Daoy (cell line): ENCODE measurements around the gene IRX2. TPM values are rescaled to one million over a fixed set of nuclear protein-coding genes. Genes with fewer than 3 reads are reported as not detected.
A peak's percentile ranks its signal among the peaks of the same experiment; 100 is the strongest.

Experiments
- DNase-seq: peaks from one replicate; pipeline ENCODE4 v3.0.0-alpha.2; 2015; ENCODE audit warnings: low read depth
- total RNA-seq: library from RNA; depleted of rRNA; stranded (reverse); fragments of >200 nt; shearing (Covaris generic); gene quantifications from 2 replicates; pipeline ENCODE4 v1.2.3, GENCODE V29; 2014; rRNA removed

Gene IRX2
- 7.8 and 10.3 TPM in 2 replicates for total RNA-seq

- peak; percentile 97 for DNase-seq
These were observed at the start of gene IRX2 for GRCh38 chr5:2751592-2752021. TSS of gene IRX2 (minus strand) at chr5:2751677. CDS start at chr5:2751413, 264 bp downstream.

DNA sequence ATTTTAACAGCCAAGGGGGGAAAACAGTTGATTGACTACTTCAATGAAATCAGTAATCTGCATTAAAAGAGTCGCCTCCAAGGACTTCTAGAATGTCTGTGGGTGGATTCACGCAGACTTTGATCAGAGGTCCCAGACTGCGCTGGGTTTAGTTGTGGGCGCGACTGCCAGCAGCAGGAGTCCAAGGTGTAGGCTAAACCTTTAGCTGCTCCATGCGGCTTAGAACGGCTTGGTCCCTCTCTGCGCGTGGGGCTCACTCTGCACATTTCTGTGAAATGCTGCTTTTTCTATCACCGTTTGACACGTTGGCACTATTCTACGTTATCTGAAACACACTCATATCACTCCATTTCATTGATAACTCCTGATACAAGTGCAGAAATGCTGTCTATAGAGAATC lies 48.6 kb upstream of the IRX2 start:
- DNase-seq, result no peak

GRCh38 chr5:2797981-2798380 lies 46.5 kb upstream of the IRX2 start:
- peak; percentile 43 for DNase-seq

- no peak for DNase-seq
These were observed 45.7 kb upstream of the IRX2 start for GRCh38 chr5:2797160-2797559.

DNA sequence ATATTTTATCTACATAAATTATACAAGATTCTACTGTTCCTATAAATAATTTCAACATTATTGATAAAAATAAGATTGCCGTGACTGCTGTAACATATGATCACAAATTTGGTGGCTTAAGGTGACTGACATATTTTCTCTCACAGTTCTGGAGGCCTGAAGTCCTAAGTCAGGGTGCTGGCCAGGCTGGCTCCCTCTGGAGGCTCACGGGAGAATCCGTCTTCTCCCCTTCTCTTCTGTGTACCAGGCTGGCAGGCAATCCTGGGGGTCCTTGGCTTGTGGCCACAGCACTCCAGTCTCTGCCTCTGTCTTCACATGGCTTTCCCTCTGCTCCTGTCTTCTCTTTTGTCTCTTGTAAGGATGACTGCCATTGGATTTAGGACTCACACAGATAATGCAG lies 31.7 kb upstream of the IRX2 start:
- DNase-seq, result no peak

DNA sequence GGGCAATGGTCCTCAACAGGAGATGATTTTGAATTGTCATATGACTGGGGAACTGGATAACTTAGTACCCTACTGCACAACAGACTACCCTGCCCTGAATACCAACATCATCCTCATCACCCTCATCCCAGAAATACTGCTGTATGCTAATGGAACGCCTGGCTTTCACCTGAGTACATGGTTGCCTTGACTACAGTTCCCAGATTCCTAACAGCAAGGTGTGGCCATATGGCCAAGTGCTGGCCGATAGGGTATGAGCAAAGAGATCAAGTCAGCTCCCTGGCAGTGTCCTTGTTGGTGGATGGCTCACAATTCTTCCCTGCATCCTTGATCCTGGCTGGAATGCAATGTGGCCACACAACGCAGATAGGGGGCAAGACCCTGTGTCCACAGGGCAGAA lies 31.2 kb upstream of the IRX2 start:
- DNase-seq, result no peak

DNA sequence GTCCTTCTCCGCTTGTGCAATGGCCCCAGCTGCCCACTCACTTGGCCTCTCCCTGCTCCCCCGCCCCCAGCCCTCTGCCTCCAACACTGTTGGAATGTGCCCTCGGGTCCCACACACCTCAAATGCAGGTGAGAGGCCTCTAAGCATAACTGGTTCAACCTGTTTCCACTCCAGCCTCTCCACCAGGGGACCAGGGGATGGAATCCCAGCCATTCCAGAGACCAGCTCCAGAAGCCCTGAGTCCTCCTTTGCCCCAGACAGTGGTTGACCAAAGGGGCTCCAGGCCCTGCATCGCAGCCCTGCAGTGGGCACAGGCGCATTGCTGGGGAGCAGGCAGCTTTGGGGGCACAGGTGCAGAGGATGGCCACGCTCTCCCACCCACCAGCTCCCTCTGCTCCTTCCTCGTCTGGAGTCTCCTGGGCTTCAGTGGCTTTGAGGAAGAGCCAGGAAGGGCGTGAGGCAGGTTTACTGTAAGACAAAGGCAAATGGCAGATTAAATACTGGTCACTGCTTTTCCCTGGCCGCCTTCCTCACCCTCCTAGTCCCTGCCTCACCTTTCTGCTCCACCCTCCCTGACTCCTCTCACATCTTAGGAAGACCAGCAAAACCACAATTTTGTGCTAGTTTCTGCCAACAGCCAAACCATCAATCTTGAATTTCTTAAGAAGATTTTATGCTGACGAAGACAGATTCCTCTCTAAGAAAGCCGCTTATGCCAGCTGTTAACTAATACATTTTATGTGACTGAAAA lies 29.1 kb upstream of the IRX2 start:
- no peak for DNase-seq

GRCh38 chr5:2779459-2779858 lies 28.0 kb upstream of the IRX2 start:
- no peak for DNase-seq

DNA sequence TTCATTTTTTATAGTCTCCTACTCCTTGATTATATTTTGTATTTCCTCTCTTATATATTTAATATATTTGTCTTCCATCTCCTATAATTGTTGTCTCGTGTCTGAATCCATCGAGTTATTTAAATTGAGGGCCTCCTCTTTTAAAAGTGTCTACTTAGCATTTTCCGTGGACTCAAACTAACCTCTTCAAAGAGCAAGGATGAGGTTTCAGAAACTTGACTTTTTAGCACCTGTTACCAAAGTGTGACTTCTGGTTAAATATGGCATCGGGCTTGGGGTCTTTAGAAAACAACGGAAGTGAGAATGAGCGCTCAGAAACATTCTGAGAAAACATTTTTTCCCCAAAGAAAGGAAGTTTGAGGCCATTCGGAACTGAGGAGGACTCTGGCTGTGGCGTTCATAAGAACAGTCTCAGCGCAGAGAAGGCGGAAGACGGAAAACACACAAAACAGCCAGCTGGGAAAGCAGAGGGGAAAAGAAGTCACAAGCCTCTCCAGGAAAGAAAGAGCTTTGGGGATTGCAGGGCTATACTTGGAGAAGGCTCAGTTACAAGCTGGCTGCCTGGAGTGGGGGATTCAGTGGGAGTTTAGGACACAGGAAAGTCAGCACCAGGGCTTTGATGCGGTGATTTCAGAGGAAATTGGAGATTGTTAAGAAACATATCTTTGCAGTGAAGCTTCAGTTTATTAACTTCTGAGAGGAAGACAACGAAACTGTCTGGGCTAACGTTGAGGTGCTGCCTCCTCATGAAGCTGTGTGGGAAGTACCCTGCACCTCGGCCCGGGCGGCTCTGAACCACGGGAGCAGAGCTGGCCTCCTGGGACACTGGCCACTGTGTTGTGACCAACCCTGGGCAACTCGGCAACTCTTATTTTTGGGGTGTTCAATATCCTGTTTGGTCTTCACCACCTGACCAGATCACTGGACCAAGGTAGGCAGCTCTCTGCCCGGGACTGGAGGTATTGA lies 25.1 kb upstream of the IRX2 start:
- DNase-seq, result no peak

GRCh38 chr5:2773327-2773726 lies 21.9 kb upstream of the IRX2 start:
- no peak for DNase-seq

DNA sequence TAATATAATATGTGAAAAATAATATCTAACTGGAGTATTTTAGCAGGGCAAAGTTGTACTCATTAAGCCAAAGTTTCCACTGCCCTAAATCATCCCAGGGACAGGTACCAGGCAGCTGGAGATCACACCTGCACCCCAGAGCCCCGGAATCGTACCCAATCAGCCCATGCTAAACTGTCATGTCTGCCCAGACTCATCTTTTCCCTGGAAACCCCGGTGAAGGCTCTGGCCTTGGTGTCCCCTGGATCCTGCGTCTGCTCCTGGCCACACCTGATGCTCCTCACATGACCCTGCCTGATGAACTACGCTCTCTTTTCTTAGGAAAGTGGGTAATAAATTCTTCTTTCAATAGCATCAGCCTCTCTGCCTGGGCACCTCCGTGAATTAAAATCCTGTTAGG lies 15.6 kb upstream of the IRX2 start:
- DNase-seq, result no peak

DNA sequence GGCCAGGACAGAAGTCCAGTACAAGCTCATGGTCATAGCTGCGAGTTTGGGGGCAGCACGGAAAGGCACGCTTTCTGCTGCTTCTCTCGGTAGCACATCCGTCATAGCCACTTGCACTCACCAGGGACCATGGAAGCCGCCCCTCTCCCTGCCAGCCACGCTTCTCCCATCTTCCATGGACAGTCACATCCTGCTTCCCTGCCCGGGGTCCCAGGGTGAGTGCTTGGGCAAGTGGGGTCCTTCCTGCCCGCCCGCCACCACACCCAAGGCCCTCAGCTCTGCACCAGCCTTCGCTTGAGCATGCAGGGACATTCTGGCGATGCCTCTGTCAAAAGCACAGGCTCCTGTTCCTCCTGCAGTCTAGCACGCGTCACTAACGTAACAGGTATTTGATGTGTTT lies 13.1 kb upstream of the IRX2 start:
- no peak for DNase-seq

GRCh38 chr5:2763533-2763794 lies 12.0 kb upstream of the IRX2 start:
- no peak for DNase-seq

- DNase-seq, result no peak
These were observed 11.5 kb upstream of the IRX2 start for GRCh38 chr5:2762744-2763532.

- peak; percentile 57 for DNase-seq
These were observed 10.5 kb upstream of the IRX2 start for GRCh38 chr5:2761921-2762488.

GRCh38 chr5:2759696-2760461 lies 8.4 kb upstream of the IRX2 start:
- DNase-seq, result peak; percentile 53

- DNase-seq, result no peak
These were observed 7.6 kb upstream of the IRX2 start for GRCh38 chr5:2759091-2759490.

- DNase-seq, result no peak
These were observed 7.2 kb upstream of the IRX2 start for GRCh38 chr5:2758632-2759031.

DNA sequence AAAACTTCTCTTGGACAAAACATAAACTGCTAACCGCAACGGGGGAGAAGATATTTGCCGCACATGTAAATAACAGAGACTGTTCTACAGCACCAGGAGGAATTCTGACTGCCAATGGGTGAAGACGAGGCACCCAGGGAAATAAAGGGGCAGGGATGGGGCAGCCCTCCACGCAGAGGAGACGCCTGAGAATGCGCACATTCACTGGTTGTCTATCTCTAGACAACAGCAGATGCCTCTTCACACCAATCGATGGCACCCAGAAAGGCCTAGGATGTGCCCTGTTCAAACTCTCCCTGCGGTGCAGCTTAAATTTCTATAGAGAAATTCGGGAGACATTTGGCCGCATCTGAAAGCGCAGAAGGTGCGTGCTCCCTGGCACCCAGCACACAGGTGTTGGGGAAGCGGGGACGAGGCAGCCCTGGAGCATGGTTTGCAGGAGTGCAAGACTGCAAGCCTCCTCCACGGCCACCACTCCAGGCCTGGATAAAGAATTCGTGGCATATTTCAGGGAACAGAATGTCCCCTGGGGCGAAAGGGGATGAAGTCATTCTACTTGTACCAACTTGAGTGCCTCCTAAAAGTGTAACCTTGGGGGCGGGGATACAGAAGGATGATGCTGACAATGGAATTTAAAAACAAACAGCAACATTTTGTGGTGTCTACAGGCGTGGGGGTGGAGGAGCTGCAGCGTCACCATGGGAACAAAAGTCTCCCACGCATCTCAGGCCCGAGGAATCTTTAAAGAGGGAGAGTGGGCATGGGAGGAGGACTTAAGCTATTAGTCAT lies 6.3 kb upstream of the IRX2 start:
- DNase-seq, result peak; percentile 89
